Sigmoid colon (tissue), 7 donors: Measurements from ENCODE around the gene ILKAP. TPM values are rescaled to one million over a fixed set of nuclear protein-coding genes. Genes with fewer than 3 reads are reported as not detected.

Source experiments
- DNase-seq: peaks from one replicate; pipeline ENCODE4 v3.0.0-alpha.2; 2019
- H3K27ac ChIP-seq, 4 donors: fragments of 200-600 bp; sonication (generic); one replicate each; pipeline ENCODE4 v1.5.1; 2016 to 2019; ENCODE audit warnings: mild to moderate bottlenecking in 1 of 4
- H3K27me3 ChIP-seq, 3 donors: fragments of 200-600 bp; sonication (generic); one replicate each; pipeline ENCODE4 v1.5.1; 2019; ENCODE audit warnings: mild to moderate bottlenecking in 1 of 3
- H3K36me3 ChIP-seq, 4 donors: fragments of 200-600 bp; sonication (generic); one replicate each; pipeline ENCODE4 v1.5.1; 2016 to 2019
- H3K4me1 ChIP-seq, 4 donors: fragments of 200-600 bp; sonication (generic); one replicate each; pipeline ENCODE4 v1.5.1; 2017 to 2019
- H3K4me3 ChIP-seq, 4 donors: fragments of 200-600 bp; sonication (generic); one replicate each; pipeline ENCODE4 v1.5.1; 2017 to 2019; ENCODE audit warnings: mild to moderate bottlenecking in 2 of 4, moderate library complexity in 1 of 4
- H3K9me3 ChIP-seq, 4 donors: fragments of 200-600 bp in 3 of 4; sonication (generic) in 3 of 4; one replicate each; pipeline versions ENCODE4 v1.5.1 to v1.6.1; 2013 to 2019
- EP300 ChIP-seq, 4 donors: sonication (generic); formaldehyde crosslinking; IDR thresholded peaks; one replicate each; pipeline ENCODE4 v1.6.1; 2017; ENCODE audit warnings: antibody characterized with exemption in 4 of 4
- POLR2A ChIP-seq, 2 donors: fragments of 450-650 bp; IDR thresholded peaks; one replicate each; pipeline ENCODE4 v1.6.1; 2016; ENCODE audit warnings: antibody characterized with exemption in 2 of 2, mild to moderate bottlenecking in 2 of 2, moderate library complexity in 2 of 2
- POLR2AphosphoS5 ChIP-seq, 4 donors: sonication (generic); formaldehyde crosslinking; IDR thresholded peaks; one replicate each; pipeline ENCODE4 v1.6.1; 2017; ENCODE audit warnings: antibody characterized with exemption in 4 of 4
- WGBS, 2 donors: extraction: QIAGEN DNeasy Blood & Tissue Kit; methylation state at CpG; one replicate each; pipeline ENCODE4 v1.1.7; 2013; 5-methylcytosine and 5-hydroxymethylcytosine counted together
- intact Hi-C: fragments of 100-400 bp; cut with DNase I; formaldehyde crosslinking; loops from one replicate; pipeline ENCODE4 v1.15.1; 2023
- polyA plus RNA-seq, 3 donors: library from polyadenylated mRNA; stranded (reverse); fragments of 200-250 nt; gene quantifications; one replicate each; pipeline ENCODE4 v1.2.3, GENCODE V29; 2013
- total RNA-seq, 4 donors: library from RNA; depleted of rRNA; stranded (reverse); fragments of >200 nt; gene quantifications; one replicate each; pipeline ENCODE4 v1.1.0, GENCODE V29; 2016
- TF ChIP-seq, protein P1 (sequence below), 4 experiments: fragments of 450-650 bp in 3 of 4; fragments of 200-600 bp in 1 of 4; IDR thresholded peaks; one replicate each; pipeline ENCODE4 v1.5.1; 2016 to 2019; ENCODE audit warnings: antibody characterized with exemption in 4 of 4, mild to moderate bottlenecking in 3 of 4, moderate library complexity in 2 of 4
- donor health status: healthy with polysubstance abuse.
- donor health status: Bipolar disorder and iron deficiency.
- donor health status: healthy.

ILKAP gene
- total and polyA plus RNA-seq, 7 donors: 26.4 to 57.3 (median 40.6) TPM

DNA sequence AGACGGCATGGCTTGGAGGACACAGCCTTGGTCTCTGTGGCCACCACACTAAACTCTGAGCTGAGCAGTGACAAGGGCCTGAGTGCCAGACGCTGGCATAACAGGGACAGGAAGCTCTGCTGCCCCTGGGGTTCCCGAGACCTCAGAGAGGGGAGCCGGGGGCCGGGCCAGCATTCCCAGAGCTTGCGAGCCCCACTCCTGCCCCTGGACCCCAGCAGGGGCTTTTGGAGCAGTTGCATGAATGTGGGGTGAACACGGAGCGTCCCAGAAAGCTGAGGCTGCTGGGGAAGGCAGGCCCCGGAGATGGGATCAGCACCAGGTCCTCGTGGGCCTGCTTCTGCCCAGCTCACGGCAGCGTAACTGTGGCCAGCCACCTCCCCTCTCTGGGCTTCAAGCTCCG lies 52.3 kb downstream of the ILKAP start:
- WGBS, 2 donors: 90% methylated on average over 13 of the region's 13 CpGs
- H3K36me3 ChIP-seq: no peaks in the 10 kb centered on the region
- no peak for DNase-seq
- no peak for TF ChIP-seq POLR2AphosphoS5 (IDR thresholded peaks at IDR 0.05)
- TF ChIP-seq EP300 (IDR thresholded peaks at IDR 0.05): no peak
- TF ChIP-seq POLR2A (IDR thresholded peaks at IDR 0.05): no peak
- TF ChIP-seq, protein P1, sequence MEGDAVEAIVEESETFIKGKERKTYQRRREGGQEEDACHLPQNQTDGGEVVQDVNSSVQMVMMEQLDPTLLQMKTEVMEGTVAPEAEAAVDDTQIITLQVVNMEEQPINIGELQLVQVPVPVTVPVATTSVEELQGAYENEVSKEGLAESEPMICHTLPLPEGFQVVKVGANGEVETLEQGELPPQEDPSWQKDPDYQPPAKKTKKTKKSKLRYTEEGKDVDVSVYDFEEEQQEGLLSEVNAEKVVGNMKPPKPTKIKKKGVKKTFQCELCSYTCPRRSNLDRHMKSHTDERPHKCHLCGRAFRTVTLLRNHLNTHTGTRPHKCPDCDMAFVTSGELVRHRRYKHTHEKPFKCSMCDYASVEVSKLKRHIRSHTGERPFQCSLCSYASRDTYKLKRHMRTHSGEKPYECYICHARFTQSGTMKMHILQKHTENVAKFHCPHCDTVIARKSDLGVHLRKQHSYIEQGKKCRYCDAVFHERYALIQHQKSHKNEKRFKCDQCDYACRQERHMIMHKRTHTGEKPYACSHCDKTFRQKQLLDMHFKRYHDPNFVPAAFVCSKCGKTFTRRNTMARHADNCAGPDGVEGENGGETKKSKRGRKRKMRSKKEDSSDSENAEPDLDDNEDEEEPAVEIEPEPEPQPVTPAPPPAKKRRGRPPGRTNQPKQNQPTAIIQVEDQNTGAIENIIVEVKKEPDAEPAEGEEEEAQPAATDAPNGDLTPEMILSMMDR (IDR thresholded peaks at IDR 0.05): no peak
- no peaks in the 10 kb centered on the region for H3K4me1 ChIP-seq
- no peak overlapping the region for H3K4me3 ChIP-seq
- intact Hi-C loops: no loop called here
- no peak overlapping the region for H3K27ac ChIP-seq
- no peaks in the 10 kb centered on the region for H3K9me3 ChIP-seq
- no peaks in the 10 kb centered on the region for H3K27me3 ChIP-seq

DNA sequence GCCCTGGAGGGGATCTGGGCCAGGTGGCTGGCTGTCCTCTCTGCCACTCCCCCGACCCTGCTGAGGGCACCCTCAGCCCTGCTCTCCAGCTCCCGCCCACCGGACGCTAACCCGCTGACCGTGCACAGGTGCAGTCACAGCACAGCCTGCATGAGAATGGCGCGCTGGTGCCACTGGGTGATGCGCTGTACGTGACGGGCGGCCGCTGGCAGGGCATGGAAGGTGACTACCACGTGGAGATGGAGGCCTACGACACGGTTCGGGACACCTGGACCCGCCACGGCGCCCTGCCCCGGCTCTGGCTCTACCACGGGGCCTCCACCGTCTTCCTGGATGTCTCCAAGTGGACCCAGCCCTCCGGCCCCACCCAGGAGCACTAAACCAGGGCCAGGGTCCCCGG lies 52.8 kb downstream of the ILKAP start:
- DNase-seq: no peak
- Histone ChIP-seq H3K9me3 (no peaks in the 10 kb centered on the region), H3K4me3 (no peak overlapping the region), H3K27me3 (no peaks in the 10 kb centered on the region), H3K4me1 (no peaks in the 10 kb centered on the region), H3K36me3 (no peaks in the 10 kb centered on the region), H3K27ac (no peak overlapping the region)
- intact Hi-C loops: no loop called here
- WGBS, 2 donors: 86 to 90% methylated on average over 25 of the region's 25 CpGs
- TF ChIP-seq, protein P1 (IDR thresholded peaks at IDR 0.05): no peak
- no peak for TF ChIP-seq POLR2AphosphoS5 (IDR thresholded peaks at IDR 0.05)
- no peak for TF ChIP-seq EP300 (IDR thresholded peaks at IDR 0.05)
- no peak for TF ChIP-seq POLR2A (IDR thresholded peaks at IDR 0.05)

DNA sequence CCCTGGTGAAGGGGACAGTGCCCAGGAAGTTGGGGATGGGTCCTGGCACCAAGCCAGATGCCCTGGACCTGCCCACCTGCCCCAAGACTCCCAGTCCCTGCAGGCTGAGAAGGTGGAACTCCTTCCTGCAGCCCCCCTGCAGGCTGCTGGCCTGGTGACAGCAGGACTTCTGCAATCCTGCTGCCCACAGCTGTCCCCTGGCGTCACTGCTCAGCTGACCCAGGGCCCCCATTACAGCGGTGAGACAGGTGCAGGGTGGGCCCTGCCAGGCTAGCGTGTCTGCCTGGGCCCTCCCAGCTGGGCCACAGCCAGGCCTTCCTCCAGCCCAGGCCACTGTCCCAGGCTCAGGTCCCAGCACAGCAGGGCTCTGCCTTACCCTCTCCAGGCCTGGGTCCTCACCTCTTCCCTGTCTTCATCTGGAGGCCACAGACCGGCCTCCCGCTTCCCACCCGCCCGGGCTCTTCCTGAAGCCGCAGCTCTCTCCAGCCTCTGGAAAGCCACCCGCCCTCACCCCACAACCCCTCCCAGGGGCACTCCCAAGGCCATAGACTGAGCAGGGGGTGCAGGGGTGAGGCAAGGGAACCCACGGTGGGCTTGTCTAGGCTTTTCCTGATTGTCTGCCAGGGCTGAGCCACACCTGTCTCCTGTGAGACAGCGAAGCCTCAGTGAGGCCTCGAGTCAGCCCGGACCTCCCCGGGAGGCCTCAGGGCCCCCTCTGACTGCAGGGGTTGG lies 53.5 kb downstream of the ILKAP start:
- WGBS, 2 donors: 80 to 86% methylated on average over 14 of the region's 14 CpGs
- no peak for DNase-seq
- Histone ChIP-seq H3K27me3 (no peaks in the 10 kb centered on the region), H3K9me3 (no peaks in the 10 kb centered on the region), H3K27ac (no peak overlapping the region), H3K4me1 (no peaks in the 10 kb centered on the region), H3K36me3 (no peaks in the 10 kb centered on the region), H3K4me3 (no peak overlapping the region)
- TF ChIP-seq POLR2AphosphoS5 (IDR thresholded peaks at IDR 0.05) (no peak), EP300 (IDR thresholded peaks at IDR 0.05) (no peak), POLR2A (IDR thresholded peaks at IDR 0.05) (no peak)
- TF ChIP-seq, protein P1 (IDR thresholded peaks at IDR 0.05): no peak
- intact Hi-C loops: no loop called here

DNA sequence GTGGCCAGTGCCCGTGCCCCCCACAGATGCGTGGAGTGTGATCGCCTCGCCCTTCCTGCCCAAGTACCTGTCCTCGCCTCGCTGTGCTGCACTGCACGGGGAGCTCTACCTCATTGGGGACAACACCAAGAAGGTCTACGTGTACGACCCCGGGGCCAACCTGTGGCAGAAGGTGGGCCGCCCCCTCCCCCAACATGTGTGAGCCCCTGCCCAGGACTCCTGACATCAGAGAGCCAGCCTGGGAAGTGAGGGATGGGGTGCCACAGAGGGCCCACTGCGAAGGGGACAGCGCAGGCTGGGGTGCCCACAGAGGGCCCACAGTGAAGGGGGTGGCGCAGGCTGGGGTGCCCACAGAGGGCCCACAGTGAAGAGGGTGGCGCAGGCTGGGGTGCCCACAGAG lies 54.5 kb downstream of the ILKAP start:
- Histone ChIP-seq H3K36me3 (no peaks in the 10 kb centered on the region), H3K4me3 (no peak overlapping the region), H3K27me3 (no peaks in the 10 kb centered on the region), H3K9me3 (no peaks in the 10 kb centered on the region), H3K27ac (no peak overlapping the region), H3K4me1 (peaks cover 0 to under 1% (median 0%) of the 10 kb centered on the region in 4 donors)
- intact Hi-C loops: no loop called here
- 94% methylated on average over 15 of the region's 15 CpGs for WGBS, 2 donors
- TF ChIP-seq, protein P1 (IDR thresholded peaks at IDR 0.05): no peak
- TF ChIP-seq EP300 (IDR thresholded peaks at IDR 0.05) (no peak), POLR2A (IDR thresholded peaks at IDR 0.05) (no peak), POLR2AphosphoS5 (IDR thresholded peaks at IDR 0.05) (no peak)
- DNase-seq: no peak
